Neural cell (in vitro differentiated cells): Measurements from ENCODE around the gene ATP13A3. TPM values are rescaled to one million over a fixed set of nuclear protein-coding genes. Genes with fewer than 3 reads are reported as not detected.
A peak's percentile ranks its signal among the peaks of the same experiment; 100 is the strongest.

ENCODE experiments used
- H2AFZ ChIP-seq: fragments of 200-600, 300-800 bp; sonication (generic), shearing (Covaris generic); 2 replicates; pipeline ENCODE4 v1.6.0; 2014; ENCODE audit warnings: low read depth, mild to moderate bottlenecking, antibody characterized with exemption, low read length, moderate library complexity
- H3F3A ChIP-seq: fragments of 200-600 bp; shearing (Covaris generic); 2 replicates; pipeline ENCODE4 v1.6.1; 2016; ENCODE audit warnings: mild to moderate bottlenecking, moderate library complexity, mixed read lengths, antibody characterized with exemption, low read length; ENCODE audit not compliant: insufficient read depth, poor library complexity, severe bottlenecking
- H3K27ac ChIP-seq: fragments of 200-600, 300-800 bp; sonication (generic), shearing (Covaris generic); 2 replicates; pipeline ENCODE4 v1.5.1; 2014; ENCODE audit warnings: mild to moderate bottlenecking, low read length, moderate library complexity
- H3K27me3 ChIP-seq: fragments of 300-800, 200-600 bp; sonication (generic), shearing (Covaris generic); 2 replicates; pipeline ENCODE4 v1.6.0; 2014; ENCODE audit warnings: mild to moderate bottlenecking, low read depth, low read length, moderate library complexity; ENCODE audit not compliant: insufficient read depth
- H3K36me3 ChIP-seq: fragments of 300-800, 200-600 bp; sonication (generic), shearing (Covaris generic); 2 replicates; pipeline ENCODE4 v1.5.1; 2014; ENCODE audit warnings: mild to moderate bottlenecking, antibody characterized with exemption, low read length, moderate library complexity; ENCODE audit not compliant: insufficient read depth
- H3K4me2 ChIP-seq: fragments of 300-800, 200-600 bp; sonication (generic), shearing (Covaris generic); 2 replicates; pipeline ENCODE4 v1.6.0; 2014; ENCODE audit warnings: mild to moderate bottlenecking, low read length
- H3K4me3 ChIP-seq: fragments of 300-800, 200-600 bp; sonication (generic), shearing (Covaris generic); 2 replicates; pipeline ENCODE4 v1.5.1; 2014; ENCODE audit warnings: mild to moderate bottlenecking, low read length, moderate library complexity
- H3K79me2 ChIP-seq: fragments of 200-600 bp; shearing (Covaris generic); replicated peaks from 2 replicates; pipeline ENCODE4 v1.6.0; 2014; ENCODE audit warnings: mild to moderate bottlenecking, low read length, moderate library complexity; ENCODE audit not compliant: insufficient read depth
- H3K9ac ChIP-seq: fragments of 300-800, 200-600 bp; sonication (generic), shearing (Covaris generic); 2 replicates; pipeline ENCODE4 v1.6.1; 2016; ENCODE audit warnings: mild to moderate bottlenecking, low read length, mixed read lengths
- H3K9me2 ChIP-seq: fragments of 200-600 bp; shearing (Covaris generic); 2 replicates; pipeline ENCODE4 v1.6.1; 2016; ENCODE audit warnings: mild to moderate bottlenecking, low read length, mixed read lengths; ENCODE audit not compliant: insufficient read depth
- H3K9me3 ChIP-seq: fragments of 200-600, 300-800 bp; sonication (generic), shearing (Covaris generic); 2 replicates; pipeline ENCODE4 v1.6.1; 2016; ENCODE audit warnings: mild to moderate bottlenecking, mixed run types, low read length, moderate library complexity, mixed read lengths
- H4K20me1 ChIP-seq: fragments of 200-600 bp; shearing (Covaris generic); 2 replicates; pipeline ENCODE4 v1.6.1; 2016; ENCODE audit warnings: mild to moderate bottlenecking, mixed run types; ENCODE audit not compliant: insufficient read depth
- EP300 ChIP-seq: fragments of 450-650 bp; conservative IDR thresholded peaks from 2 replicates; pipeline ENCODE4 v1.6.1; 2014; ENCODE audit warnings: antibody characterized with exemption, mild to moderate bottlenecking, moderate library complexity; ENCODE audit not compliant: poor library complexity, severe bottlenecking
- EZH2 ChIP-seq: fragments of 200-600, 300-800 bp; shearing (Covaris generic), sonication (generic); IDR thresholded peaks from 2 replicates; pipeline ENCODE4 v1.6.1; 2014; ENCODE audit warnings: antibody characterized with exemption, low read length, borderline replicate concordance, mild to moderate bottlenecking; ENCODE audit not compliant: insufficient read depth, poor library complexity, severe bottlenecking
- MXI1 ChIP-seq: fragments of 450-650 bp; conservative IDR thresholded peaks from 2 replicates; pipeline ENCODE4 v1.6.1; 2014; ENCODE audit warnings: antibody characterized with exemption, mild to moderate bottlenecking; ENCODE audit not compliant: poor library complexity, severe bottlenecking
- POLR2AphosphoS5 ChIP-seq: IDR thresholded peaks from 2 replicates; pipeline ENCODE4 v1.6.1; 2012
- RAD21 ChIP-seq: fragments of 450-650 bp; conservative IDR thresholded peaks from 2 replicates; pipeline ENCODE4 v1.6.1; 2014; ENCODE audit warnings: antibody characterized with exemption, mild to moderate bottlenecking, moderate library complexity
- SMC3 ChIP-seq: fragments of 450-650 bp; conservative IDR thresholded peaks from 2 replicates; pipeline ENCODE4 v1.6.1; 2014; ENCODE audit warnings: antibody characterized with exemption, mild to moderate bottlenecking, moderate library complexity; ENCODE audit not compliant: poor library complexity
- TAF1 ChIP-seq: IDR thresholded peaks from 2 replicates; pipeline ENCODE4 v1.6.1; 2012; ENCODE audit warnings: low read depth
- polyA plus RNA-seq: library from polyadenylated mRNA; depleted of rRNA; stranded (reverse); fragments of >200 nt; gene quantifications from 2 replicates; pipeline ENCODE4 v1.2.3, GENCODE V29; 2014
- TF ChIP-seq, protein P1 (sequence below): IDR thresholded peaks from 2 replicates; pipeline ENCODE4 v1.6.1; 2012; ENCODE audit warnings: borderline replicate concordance
- TF ChIP-seq, protein P2 (sequence below): fragments of 450-650 bp; IDR thresholded peaks from 2 replicates; pipeline ENCODE4 v1.5.1; 2014; ENCODE audit warnings: antibody characterized with exemption, mild to moderate bottlenecking, moderate library complexity; ENCODE audit not compliant: poor library complexity, severe bottlenecking

The ATP13A3 gene
- polyA plus RNA-seq, 1 donor from 2014 or later, result 64.7 TPM

DNA sequence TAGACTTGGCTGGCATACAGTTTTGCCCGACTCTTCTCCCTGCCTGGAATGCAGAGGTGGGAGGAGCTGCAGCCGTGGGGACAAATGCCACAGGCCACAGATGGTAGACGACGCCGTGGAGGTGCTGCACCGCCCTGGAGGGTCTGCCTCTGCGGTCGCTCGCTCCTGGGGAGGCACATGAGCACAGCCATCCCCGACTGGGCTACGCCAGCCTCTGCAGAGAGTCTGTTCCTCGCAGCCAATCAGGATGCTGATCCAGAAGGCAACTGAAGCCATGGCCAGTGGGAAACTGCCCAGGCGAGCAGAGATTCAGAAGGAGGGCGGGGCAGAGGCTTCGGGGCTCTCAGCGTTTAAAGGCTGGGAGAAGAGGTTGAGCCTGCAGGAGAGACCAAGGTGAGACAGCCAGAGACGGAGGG is 105.3 kb downstream of the ATP13A3 start:
- no peak overlapping the region for H3K9ac ChIP-seq
- no peak for TF ChIP-seq POLR2AphosphoS5
- TF ChIP-seq MXI1, result no peak
- TF ChIP-seq EZH2, result no peak
- TF ChIP-seq, protein P1, sequence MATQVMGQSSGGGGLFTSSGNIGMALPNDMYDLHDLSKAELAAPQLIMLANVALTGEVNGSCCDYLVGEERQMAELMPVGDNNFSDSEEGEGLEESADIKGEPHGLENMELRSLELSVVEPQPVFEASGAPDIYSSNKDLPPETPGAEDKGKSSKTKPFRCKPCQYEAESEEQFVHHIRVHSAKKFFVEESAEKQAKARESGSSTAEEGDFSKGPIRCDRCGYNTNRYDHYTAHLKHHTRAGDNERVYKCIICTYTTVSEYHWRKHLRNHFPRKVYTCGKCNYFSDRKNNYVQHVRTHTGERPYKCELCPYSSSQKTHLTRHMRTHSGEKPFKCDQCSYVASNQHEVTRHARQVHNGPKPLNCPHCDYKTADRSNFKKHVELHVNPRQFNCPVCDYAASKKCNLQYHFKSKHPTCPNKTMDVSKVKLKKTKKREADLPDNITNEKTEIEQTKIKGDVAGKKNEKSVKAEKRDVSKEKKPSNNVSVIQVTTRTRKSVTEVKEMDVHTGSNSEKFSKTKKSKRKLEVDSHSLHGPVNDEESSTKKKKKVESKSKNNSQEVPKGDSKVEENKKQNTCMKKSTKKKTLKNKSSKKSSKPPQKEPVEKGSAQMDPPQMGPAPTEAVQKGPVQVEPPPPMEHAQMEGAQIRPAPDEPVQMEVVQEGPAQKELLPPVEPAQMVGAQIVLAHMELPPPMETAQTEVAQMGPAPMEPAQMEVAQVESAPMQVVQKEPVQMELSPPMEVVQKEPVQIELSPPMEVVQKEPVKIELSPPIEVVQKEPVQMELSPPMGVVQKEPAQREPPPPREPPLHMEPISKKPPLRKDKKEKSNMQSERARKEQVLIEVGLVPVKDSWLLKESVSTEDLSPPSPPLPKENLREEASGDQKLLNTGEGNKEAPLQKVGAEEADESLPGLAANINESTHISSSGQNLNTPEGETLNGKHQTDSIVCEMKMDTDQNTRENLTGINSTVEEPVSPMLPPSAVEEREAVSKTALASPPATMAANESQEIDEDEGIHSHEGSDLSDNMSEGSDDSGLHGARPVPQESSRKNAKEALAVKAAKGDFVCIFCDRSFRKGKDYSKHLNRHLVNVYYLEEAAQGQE, result no peak
- TF ChIP-seq EP300, result no peak
- TF ChIP-seq, protein P2, sequence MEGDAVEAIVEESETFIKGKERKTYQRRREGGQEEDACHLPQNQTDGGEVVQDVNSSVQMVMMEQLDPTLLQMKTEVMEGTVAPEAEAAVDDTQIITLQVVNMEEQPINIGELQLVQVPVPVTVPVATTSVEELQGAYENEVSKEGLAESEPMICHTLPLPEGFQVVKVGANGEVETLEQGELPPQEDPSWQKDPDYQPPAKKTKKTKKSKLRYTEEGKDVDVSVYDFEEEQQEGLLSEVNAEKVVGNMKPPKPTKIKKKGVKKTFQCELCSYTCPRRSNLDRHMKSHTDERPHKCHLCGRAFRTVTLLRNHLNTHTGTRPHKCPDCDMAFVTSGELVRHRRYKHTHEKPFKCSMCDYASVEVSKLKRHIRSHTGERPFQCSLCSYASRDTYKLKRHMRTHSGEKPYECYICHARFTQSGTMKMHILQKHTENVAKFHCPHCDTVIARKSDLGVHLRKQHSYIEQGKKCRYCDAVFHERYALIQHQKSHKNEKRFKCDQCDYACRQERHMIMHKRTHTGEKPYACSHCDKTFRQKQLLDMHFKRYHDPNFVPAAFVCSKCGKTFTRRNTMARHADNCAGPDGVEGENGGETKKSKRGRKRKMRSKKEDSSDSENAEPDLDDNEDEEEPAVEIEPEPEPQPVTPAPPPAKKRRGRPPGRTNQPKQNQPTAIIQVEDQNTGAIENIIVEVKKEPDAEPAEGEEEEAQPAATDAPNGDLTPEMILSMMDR, result no peak
- TF ChIP-seq SMC3, result no peak
- no peak for TF ChIP-seq RAD21
- no peak for TF ChIP-seq TAF1

DNA sequence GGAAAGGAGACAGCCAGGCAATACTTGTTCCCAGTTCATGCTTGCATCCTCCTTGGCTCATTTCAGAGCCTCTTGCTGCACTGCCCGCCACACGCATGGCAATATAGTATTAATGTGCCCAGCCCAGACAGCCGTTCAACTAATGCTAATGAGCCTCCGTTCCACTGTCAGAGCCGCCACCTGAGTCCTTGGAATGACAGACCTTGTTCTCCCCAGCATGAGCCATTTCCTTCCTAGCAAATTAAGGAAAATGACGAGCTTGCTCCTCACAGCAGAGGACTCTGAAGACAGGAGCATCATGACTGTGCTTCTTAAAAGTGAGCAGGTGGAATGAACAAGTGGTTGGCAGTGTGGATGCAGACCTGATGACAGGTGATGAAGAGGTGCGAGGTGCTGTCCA is 106.5 kb downstream of the ATP13A3 start:
- Histone ChIP-seq H3K4me2 (no peak overlapping the region), H3K9ac (no peak overlapping the region), H3K79me2 (no peaks in the 10 kb centered on the region), H3F3A (no peaks in the 10 kb centered on the region), H3K36me3 (no peaks in the 10 kb centered on the region), H3K27me3 (no peaks in the 10 kb centered on the region), H3K9me3 (no peaks in the 10 kb centered on the region), H3K4me3 (peak overlapping the region; percentile 17), H3K27ac (no peak overlapping the region), H3K9me2 (no peaks in the 10 kb centered on the region), H4K20me1 (no peaks in the 10 kb centered on the region), H2AFZ (no peak overlapping the region)
- TF ChIP-seq EP300, result peak; percentile 21
- TF ChIP-seq SMC3, result no peak

More for the DNA sequence above, 105.3 kb downstream of the ATP13A3 start:
- no peak overlapping the region for H2AFZ ChIP-seq
- H4K20me1 ChIP-seq, result no peaks in the 10 kb centered on the region
- H3K9me3 ChIP-seq, result peaks cover 3% of the 10 kb centered on the region
- H3K79me2 ChIP-seq, result no peaks in the 10 kb centered on the region
- no peaks in the 10 kb centered on the region for H3F3A ChIP-seq
- no peak overlapping the region for H3K4me3 ChIP-seq
- H3K36me3 ChIP-seq, result no peaks in the 10 kb centered on the region
- no peak overlapping the region for H3K4me2 ChIP-seq
- H3K27me3 ChIP-seq, result no peaks in the 10 kb centered on the region
- H3K9me2 ChIP-seq, result no peaks in the 10 kb centered on the region
- no peak overlapping the region for H3K27ac ChIP-seq

DNA sequence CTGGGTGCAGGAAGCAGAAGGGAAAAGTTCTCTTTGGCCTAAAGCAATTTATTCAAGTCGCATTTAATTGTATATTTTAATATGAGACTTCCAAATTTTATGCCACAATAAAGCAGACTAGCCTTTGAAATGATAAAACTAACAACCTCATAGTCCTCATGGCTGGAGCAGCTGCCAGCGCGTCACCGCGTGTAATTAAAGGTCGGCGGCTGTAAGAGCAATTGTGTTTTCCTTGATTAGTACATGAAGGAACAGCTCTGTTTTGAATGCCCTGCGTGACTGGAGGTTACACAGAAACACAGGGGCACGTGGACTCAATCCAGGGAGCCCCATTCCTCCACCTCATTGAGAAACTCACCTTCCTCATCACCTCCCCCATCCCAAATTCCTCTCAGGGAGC is 107.2 kb downstream of the ATP13A3 start:
- Histone ChIP-seq H2AFZ (no peak overlapping the region), H3K27ac (no peak overlapping the region), H3F3A (no peaks in the 10 kb centered on the region), H3K27me3 (no peaks in the 10 kb centered on the region), H3K9ac (no peak overlapping the region), H3K9me3 (no peaks in the 10 kb centered on the region), H3K4me2 (no peak overlapping the region), H3K36me3 (no peaks in the 10 kb centered on the region), H3K79me2 (no peaks in the 10 kb centered on the region), H3K9me2 (no peaks in the 10 kb centered on the region), H4K20me1 (no peaks in the 10 kb centered on the region), H3K4me3 (no peak overlapping the region)
- TF ChIP-seq SMC3 (no peak), TAF1 (no peak), POLR2AphosphoS5 (no peak), EZH2 (no peak), EP300 (no peak)
- TF ChIP-seq, protein P2, result no peak
- TF ChIP-seq, protein P1, result no peak
